ENCODE data around the gene TFAP2B.

TFAP2B gene

DNA sequence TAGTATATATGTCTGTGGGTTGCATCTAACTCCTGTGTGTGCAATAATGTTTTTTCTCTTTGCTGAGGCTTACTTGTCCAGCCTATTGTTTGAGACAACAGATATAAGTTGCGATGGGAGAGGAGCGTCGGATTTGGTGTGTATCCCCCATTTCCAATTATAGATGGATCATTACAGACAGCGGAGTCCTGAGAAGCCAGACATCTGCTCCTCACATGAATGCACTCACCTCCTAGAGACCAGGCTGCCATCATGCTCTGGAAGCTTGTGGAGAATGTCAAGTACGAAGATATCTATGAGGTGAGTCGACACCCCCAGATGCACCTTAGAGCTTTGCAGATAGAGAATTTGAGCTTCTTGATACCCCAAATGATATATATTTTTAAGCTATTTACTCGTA lies at the start of gene TFAP2B:
Gene TFAP2B, plus strand, starts transcription at position 199 of the 400 bp plus-strand sequence. Its CDS starts 21 bp downstream, at position 220.
- no peak for DNase-seq (ENCODE audit: low read depth)

DNA sequence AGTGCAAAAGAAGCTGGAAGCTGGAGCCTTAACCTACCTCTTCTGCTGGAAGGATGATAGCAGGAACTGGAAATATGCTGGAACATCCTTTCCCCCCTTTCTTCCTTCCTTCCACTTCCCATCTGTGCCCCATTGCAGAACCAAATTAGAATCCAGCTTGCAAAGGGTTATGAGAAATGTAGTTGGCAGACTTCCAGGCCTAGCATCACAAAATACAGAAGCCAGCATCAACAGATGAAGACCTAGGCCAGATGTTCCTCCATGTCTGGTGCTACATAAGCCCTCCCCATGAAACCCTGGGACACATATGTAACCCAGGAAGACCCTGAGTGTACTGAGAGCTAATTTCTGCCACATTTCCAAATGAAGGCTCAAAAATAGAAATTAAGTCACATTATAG lies 40.0 kb upstream of the TFAP2B start:
- no peak for DNase-seq (ENCODE audit: low read depth)

DNA sequence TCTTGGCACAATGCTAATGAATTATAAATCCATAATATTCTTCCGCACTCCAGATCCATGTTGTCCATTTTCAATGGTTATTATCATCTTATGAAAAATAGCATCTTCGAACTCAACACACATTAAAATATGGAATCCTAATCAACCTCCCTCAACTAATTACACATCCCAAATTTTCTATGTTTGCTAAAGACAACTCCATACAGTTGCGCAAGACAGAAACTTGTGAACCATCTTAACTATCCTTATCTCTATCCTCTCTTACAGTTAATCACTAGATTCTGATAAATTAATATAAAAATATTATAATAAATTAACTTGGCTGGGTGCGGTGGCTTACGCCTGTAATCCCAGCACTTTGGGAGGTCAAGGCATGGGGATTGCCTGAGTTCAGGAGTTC lies 38.3 kb upstream of the TFAP2B start:
- no peak for DNase-seq (ENCODE audit: low read depth)

DNA sequence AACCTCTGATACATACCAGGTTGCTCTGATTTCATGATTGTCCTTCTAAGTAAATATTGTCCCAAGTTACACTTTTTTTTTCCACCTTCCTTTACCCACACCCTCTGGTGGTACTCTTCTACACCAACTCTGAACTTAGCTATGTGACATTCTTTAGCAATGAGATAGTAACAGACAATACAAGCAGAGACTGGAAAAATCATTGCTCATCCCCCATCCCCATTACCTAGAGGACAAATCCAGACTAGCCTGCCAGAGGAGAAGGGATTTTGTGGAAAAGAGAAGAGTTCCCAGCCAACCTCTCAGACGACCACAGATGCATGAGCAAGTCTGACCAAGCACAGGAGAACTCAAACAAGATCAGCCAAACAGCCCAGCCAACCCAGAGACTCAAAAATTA lies 32.8 kb upstream of the TFAP2B start:
- DNase-seq (ENCODE audit: low read depth) = no peak

DNA sequence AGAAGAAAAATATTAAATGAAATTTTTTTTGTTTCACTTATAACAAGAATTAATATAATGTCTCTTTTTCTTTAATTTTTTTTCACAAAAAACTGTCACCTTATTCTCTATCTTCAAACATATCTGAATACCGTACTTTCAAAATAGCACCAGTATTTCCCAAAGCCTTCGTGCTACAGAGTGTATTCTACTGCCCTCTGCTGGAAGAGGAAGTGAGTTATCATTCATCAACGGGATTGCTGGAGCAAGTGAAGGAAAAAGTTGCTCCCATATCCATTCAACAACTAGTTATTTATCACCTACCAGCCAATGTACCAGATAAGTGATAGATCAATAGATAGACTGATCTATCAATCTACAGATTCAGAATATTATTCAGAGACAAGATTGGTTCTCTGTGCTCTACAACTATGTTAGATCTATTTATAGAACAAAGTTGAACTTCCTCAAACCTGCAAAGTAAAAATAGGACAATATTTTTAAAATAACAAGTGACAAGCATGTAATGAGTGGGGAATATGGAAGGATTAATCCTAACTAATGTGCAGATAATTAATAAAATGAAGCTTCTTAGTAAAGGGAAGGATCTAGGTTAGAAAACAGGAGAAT lies 26.7 kb upstream of the TFAP2B start:
- no peak for DNase-seq (ENCODE audit: low read depth)

DNA sequence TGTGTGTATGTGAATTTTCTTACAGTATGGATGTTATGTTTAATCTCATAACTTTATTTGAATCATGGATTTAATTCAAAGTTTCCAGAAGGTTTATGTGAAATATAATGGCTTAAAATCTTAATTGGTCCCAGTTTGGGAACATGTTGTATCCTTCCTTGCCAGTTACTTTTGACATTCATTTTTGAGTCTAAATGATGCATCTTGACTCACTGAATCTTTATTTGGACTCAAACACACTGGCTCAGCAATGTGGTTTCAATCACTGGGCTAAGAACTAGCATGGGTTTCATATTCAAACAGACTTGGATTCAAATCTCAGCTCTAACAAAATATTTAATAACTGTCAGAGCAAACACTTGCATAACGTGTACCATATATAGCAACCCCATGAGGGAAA lies 25.9 kb upstream of the TFAP2B start:
- no peak for DNase-seq (ENCODE audit: low read depth)

DNA sequence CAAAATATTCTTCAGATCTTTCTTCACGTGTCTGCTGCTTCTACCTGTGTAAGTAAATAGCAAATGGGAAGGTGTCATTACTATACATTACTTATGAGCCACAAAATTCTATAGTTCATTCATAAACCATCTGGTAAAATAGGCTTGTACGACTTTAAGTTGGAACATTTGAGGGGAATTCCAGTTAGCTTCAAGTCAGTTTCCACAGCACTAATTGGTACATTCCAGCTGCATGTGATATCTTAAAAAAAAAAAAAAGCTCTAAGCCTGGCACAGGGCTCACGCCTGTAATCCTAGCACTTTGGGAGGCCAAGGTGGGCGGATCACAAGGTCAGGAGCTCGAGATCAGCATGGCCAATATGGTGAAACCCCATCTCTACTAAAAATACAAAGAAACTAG lies 23.1 kb upstream of the TFAP2B start:
- DNase-seq (ENCODE audit: low read depth) = no peak

DNA sequence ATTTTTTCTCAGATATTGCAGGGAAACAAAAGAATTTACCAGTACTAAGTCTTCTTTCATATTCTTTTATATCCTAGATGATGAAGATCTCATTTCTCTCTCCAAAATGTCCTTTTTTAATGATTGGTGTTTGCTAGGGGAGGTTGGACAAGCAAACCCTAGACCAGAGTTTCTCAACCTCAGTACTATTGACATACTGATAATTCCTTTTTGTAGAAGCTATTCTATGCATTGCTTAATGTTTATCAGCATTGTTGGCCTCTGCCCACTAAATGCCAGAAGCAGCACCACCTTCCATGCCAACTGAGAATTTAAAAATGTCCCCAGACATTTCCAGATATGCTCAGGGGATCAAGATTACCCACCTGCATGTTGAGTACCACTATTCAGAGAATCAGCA lies 14.4 kb upstream of the TFAP2B start:
- DNase-seq (ENCODE audit: low read depth) = no peak

DNA sequence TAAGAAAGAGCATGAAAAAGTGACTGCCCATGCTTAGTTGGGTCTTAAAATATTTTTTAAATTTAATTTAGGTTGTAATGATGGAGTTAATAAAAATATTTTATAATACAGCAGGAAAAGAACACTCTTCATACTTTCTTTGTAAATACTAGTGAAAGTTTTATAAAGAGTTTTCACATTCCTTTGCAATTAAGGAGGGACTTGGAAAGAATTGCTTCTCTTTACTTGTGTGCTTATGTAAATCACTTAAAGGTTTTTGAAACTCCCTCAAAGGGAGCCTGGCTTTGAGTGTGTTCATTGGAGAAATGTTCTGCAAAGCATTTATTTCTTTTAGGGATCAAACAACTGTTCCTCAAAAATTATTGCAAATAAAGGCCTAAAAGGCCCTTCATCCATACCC lies 11.6 kb upstream of the TFAP2B start:
- DNase-seq (ENCODE audit: low read depth) = no peak

DNA sequence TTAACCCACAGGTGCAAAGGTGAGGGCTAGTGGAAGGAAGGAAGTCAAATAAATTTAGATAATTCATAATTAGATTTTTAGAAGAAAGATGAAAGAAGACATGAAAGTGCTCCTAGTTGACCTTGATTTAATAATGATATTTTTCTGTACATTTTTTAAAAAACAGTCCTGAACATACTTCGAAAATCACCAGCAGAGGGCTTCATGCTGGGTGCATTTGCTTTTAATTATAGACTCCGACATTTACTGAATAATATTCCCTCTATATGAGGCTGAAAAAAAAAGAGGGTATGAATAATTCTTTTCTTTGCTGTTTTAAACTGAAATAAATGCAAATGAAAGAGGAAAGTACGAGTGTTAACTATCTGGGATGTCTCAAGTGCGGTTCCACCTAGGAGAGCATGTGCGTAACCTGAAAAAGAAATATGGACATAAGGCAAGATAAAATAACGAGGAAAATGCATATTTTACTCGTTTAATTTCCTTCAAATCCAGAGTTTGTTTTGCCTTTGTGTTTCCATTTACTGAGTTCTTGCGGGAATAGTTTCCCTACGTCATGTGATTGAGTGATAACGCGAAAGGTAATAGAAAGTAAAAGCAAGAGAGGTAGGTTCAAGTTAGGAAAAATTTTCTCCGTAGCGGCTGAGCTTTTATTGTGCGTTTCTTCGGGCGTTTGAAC lies 3.1 kb upstream of the TFAP2B start:
- DNase-seq (ENCODE audit: low read depth) = no peak

DNA sequence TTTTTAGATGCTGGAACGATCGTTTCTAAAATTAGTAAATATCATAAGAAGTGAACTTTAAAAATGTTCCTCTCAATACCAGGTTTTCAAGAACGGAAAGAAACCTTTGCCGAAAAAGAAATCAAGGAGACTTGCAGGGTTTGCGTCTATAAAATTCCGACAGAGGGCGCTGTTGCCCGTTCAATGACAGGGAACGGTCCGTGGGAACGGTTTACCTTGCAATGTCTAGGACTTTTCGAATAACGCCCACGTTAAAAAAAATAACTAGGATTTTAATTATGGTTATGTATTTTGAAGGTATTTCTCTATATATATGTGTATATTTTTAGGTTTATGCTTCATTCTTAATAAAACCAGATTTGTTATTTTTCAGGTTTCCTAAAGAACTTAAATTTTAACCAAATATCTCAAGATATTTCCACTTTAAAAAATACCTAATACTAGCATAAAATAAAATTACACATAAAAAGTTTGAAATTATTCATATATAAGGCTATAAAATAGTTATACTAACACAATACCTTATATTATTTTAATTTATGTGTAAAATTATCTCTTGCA lies 2.5 kb upstream of the TFAP2B start:
- DNase-seq (ENCODE audit: low read depth) = peak; percentile 50

DNA sequence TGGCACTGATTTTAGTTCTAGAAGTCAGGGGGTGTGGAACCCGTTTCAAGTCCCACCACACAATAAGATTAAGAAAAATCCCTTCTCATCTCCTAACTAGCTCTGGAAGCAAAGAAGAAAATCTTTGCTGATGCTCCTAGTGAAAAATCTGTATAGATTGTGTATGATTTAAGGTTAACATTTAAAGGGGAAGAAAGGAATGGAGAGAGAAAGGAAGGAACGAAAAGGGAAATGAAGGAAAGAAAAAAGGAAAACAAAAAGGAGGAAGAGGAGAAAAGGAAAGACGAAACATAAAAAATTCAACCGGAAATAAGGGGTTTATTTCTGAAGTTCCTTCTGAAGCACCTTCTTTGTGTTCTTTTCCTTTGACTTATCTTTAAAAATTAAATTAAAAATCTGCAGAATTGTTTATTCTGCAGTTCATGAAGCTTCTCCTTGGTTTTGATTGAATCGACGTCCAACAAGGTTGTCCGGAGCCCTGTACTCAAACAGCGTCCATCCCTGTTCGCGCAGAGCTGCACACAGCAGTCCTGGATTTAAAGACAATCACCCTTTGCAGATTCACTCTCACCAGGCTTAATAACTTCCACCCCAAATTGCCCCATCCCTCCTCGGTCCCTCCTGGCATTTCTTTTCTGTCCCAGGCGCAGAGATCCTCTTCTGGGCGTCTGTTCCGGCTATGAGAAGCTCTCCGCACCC lies 1.6 kb upstream of the TFAP2B start:
- no peak for DNase-seq (ENCODE audit: low read depth)

DNA sequence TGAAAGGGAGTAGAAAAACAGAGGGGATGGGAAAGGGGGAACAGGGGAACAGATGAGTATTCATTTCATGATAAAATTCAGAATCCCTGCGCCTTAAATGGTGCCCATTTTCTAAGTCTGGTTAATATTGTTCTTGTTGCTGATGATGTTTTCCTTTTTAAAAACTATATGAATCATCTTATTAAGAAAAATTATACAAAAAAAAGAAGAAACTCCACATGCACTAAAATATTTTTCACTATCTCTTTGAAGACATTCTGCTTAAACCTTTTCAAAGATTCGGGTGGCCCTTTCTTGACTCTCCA lies 1.1 kb upstream of the TFAP2B start:
- no peak for DNase-seq (ENCODE audit: low read depth)

DNA sequence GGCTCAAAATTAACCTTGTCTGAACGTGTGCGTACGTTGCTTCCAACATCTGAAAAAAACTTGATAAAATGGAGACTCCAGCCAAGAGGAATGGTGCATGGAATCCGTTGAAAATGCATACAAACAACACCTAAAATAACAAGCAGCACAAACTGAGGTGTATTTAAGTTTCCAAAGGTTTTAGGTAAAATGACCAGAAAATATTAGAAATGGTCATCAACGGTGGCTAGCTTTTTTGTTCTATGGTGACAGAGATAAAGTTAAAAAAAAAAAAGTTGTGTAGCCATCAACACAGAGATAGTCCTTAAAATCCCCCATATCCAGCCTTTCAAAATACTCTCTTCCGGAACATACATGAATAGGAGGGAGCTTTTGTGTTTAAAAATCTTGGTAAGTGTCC lies 651 bp upstream of the TFAP2B start:
- no peak for DNase-seq (ENCODE audit: low read depth)

DNA sequence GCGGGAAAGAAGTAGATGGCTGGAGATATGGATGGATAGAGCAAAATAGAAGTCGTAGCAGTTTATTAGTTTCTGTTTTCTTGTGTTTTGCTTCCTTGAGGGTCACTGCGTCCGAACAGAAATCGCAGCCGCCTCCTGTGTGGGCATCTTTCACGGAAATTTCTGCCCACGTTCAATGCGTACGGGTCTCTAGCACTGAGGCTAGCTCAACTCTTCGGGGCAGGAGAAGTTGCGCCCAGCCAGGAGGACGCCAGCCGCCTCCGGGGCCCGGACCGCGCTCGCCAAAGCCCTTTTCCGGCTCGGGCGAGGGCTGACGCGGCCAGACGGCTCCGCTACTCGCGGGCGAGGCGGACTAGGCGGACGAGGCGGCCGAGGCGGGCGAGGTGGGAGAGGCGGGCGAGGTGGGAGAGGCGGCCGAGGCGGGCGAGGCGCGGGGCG lies 814 bp downstream of the TFAP2B start:
- DNase-seq (ENCODE audit: low read depth) = no peak

DNA sequence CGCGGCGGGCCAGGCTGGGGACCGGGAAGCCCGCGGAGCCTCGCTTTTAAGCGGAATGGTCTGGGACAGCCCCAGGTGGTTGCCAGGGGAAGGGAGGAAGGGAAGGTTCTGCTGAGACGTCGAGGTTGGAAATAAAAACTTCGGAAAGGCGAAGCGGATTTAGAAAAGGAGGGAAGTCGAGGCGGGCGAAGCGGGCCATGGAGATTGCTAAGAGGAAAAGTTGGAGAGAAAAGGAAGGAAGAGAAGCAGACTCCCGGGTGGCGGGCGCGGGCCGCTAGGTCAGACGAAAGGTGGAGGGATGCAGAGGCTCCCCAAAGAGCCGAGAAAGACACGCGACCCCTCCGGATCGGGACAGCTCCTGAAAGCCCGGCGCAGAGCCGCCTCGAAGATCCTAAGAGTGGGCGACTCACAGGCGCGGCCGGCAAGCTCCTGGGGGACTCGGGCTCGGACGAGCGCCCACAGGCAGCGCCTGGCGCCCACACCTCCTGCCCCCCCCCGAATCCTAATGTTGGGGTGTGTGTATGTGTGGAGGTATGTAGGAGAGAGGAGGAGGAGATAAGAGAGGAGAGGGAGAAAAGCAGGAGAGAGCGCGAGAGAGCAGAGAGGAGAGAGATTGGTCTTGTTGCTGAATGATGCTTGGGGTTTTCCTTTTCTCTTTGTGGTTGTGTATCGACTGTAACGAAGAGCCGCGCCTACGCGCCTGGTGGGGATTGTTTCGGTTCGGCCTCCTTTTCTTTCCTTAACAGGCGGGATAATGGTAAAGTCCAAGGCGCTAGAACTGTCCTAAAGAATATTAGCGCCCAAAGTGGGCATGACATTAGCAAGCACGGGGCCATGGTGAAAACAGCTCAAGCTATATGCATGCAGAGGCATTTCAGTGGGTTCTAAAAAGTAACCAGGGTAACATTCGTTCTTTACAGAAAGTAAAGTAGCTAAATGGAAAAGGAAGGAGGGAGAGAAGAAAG lies 1.5 kb downstream of the TFAP2B start:
- DNase-seq (ENCODE audit: low read depth) = no peak

DNA sequence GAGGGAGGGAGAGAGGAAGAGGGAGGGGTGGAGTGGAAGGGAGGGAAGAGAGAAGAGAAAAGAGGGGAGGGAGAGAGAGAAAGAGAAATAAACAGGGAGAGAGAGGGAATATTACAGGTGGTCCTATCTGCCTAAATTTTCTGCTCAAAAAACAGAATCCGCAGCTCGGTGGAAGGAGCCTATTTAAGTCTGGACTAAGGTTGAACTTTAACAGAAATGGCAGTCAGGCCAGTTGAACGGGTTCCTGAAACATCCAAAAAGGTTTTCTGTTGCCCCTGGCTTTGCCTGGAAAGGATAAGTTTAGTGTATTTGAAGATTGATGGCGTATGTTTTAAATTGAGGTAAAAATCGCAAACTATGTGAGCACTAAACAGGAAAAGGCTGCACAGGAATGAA lies 2.2 kb downstream of the TFAP2B start:
- no peak for DNase-seq (ENCODE audit: low read depth)

DNA sequence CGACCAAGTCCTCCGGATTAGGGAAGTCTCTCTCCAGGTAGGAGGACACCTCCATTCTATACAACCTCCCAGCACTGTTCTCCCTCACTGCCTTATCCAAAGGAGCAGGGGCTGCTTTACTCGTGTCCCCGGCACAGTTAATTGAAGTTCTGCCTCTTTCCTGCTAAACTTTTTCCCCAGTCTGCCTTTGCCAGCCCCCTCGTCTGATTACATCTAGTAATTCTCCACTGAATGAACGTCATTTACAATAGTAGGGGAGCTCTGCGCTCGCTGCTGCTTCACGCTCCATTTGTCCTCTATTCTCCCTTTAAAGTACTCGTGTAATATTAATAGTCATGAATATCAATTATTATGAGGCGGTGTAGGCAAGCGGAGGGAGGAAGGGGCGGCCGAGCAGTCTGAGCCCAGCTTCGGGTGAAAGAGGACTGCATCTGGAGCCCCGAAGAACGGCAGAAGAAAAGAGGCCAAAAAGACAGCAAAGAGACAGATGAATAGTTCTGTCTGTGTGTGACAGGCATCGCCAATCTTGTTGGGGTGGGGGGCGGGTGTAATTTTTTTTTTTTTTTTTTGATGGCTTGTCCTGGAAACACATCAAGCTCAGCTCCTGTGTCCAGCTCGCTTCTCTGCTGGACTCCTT lies 2.9 kb downstream of the TFAP2B start:
- DNase-seq (ENCODE audit: low read depth) = no peak

DNA sequence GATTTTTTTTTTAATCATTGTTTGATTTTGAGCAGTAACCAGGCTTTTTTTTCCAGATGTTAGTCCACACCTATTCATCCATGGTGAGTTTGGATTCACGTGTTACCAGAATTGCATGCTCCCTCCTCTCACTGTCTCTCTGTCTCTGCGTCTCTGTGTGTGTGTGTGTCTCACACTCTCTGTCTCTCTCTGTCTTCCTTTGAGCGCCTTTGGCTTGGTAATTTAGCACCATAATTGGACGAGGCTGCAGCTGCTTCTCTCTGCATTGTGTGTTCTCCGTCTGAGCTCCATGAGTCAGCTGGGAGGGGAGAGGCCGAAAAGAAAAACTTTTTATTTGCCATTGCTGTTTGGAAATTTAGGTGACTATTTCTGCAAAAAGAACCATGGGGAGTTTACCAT lies 3.4 kb downstream of the TFAP2B start:
- DNase-seq (ENCODE audit: low read depth) = no peak

DNA sequence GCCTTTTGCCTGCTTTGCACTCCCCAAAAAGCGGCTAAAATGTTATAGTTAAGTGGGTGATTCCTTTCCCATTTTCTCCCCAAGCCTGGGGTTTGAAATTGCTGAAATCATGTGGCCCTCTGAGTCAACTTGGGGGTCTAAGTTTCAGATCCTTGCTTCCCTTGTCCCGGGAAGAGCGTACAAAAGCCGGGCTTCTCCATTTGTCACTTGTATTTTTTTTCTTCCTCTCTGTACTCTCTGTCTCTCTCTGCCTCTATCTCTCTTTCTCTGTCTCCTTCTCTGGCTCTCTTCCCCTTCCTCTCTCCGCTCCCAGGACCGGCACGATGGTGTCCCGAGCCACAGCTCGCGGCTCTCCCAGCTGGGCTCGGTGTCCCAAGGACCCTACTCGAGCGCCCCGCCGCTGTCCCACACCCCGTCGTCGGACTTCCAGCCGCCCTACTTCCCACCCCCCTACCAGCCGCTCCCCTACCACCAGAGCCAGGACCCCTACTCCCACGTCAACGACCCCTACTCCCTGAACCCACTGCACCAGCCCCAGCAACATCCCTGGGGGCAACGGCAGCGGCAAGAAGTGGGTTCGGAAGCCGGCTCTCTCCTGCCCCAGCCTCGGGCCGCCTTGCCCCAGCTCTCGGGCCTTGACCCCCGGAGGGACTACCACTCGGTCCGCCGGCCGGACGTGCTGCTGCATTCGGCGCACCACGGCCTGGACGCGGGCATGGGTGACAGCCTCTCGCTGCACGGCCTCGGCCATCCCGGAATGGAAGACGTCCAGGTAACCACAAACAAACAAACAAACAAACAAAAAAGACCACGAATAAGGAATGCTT lies 4.6 kb downstream of the TFAP2B start:
- no peak for DNase-seq (ENCODE audit: low read depth)

DNA sequence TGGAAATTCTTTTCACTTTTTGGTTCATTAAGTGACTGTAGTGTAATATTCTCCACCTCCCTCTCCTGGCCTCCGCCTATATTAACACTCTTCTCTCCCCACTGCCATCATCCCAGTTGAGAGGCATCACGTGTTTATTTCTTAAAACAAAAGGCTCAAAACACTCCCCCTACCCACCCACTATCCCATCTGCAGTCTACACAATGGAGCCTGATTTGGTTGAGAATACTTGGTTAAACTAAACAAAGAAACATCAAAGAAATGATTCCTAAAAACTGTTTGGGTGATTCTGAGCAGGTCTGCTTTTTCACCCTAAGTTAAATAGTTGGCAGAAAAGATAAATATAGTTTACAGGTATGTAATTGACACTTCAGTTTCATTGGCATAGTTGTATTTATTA lies 5.9 kb downstream of the TFAP2B start:
- DNase-seq (ENCODE audit: low read depth) = no peak
